Central memory CD8-positive, alpha-beta T cell (primary cell): ENCODE results near the gene RNF166.

Source experiments
- ATAC-seq: fragments of 150-1000 bp; cut with Tn5 transposase; replicated peaks from 2 replicates; pipeline ENCODE4 v1.10.0; 2022; ENCODE audit warnings: mild to moderate bottlenecking, moderate FRiP score, moderate number of reproducible peaks; ENCODE audit not compliant: poor library complexity, severe bottlenecking; ENCODE audit errors: extremely low read depth
- DNase-seq, 2 donors: peaks; one replicate each; pipeline ENCODE4 v3.0.0; 2021; ENCODE audit warnings: low spot score in 2 of 2
- H3K27ac Mint-ChIP-seq: one replicate; pipeline ENCODE4 v1.8.0; 2022; ENCODE audit warnings: low read depth, mild to moderate bottlenecking, moderate library complexity, mixed read lengths
- H3K27me3 Mint-ChIP-seq: one replicate; pipeline ENCODE4 v1.8.0; 2022; ENCODE audit warnings: mixed read lengths
- H3K36me3 Mint-ChIP-seq: one replicate; pipeline ENCODE4 v1.8.0; 2022; ENCODE audit warnings: mild to moderate bottlenecking, moderate library complexity, mixed read lengths; ENCODE audit not compliant: insufficient read depth
- H3K4me1 Mint-ChIP-seq: one replicate; pipeline ENCODE4 v1.8.0; 2022; ENCODE audit warnings: mixed read lengths
- H3K4me3 Mint-ChIP-seq: one replicate; pipeline ENCODE4 v1.8.0; 2022; ENCODE audit warnings: mild to moderate bottlenecking, moderate library complexity, mixed read lengths
- H3K9me3 Mint-ChIP-seq: one replicate; pipeline ENCODE4 v1.8.0; 2022; ENCODE audit warnings: mixed read lengths

The RNF166 gene

DNA sequence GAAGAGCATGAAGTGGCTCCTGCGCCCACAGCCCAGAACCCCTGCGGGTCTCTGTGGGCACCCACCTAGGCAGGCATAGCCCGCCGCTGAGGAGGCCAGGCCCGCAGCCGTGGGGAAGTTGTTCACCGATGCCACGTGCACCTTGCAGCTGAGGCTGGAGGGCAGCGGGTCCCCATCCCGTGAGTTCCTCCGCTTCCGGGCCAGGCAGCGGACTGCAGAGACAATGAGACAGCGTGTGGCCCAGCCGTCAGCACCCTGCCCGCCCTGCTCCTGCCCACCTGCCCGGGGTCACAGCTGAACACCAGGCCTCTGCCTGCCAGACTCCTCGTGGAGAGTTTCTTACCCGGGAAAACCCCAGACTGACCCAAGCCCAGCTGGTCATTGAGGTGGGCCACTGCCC is 48.8 kb downstream of the RNF166 start:
- ATAC-seq (no peak), DNase-seq (no peak)
- H3K4me1 Mint-ChIP-seq, result peaks cover 12% of the 10 kb centered on the region
- H3K27ac Mint-ChIP-seq, result no peak overlapping the region
- H3K36me3 Mint-ChIP-seq, result peaks cover under 1% of the 10 kb centered on the region
- no peaks in the 10 kb centered on the region for H3K9me3 Mint-ChIP-seq
- H3K27me3 Mint-ChIP-seq, result no peaks in the 10 kb centered on the region
- no peak overlapping the region for H3K4me3 Mint-ChIP-seq

DNA sequence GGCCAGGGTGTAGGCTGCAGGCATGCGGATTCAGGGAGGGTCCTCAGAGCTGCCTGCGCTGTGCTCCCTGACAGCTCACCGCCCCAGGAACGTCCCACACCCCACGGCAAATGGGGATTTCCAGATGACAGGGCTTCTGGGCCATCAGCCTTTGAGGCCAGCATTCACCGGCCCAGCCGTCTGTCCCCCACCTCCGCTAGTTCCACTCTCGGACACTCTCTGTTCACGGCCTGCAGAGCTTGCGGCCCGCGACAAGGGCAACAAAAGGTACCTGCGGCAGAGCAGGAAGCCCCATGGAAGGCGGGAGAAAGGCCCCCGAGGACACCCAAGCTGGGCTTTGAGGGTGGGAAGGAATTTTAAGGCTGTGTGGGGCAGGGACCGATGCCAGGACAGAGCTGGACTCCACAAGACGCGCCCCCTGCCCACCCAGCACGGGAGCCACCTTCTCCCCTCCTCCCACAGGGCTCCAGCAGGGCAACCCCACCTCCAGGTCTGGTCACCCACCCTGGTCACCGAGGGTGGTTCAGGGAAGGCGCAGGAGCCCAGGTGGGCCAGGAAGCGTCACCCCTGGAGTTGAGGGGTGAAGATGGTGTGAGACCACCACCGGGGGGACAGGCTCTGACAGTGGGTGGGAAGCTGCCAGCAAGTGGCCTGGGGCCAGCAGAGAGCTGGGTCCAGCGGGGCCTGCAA is 49.8 kb downstream of the RNF166 start:
- Mint-ChIP-seq H3K27ac (no peak overlapping the region), H3K4me1 (peaks cover 7% of the 10 kb centered on the region), H3K4me3 (no peak overlapping the region), H3K9me3 (no peaks in the 10 kb centered on the region), H3K27me3 (no peaks in the 10 kb centered on the region), H3K36me3 (peaks cover 1% of the 10 kb centered on the region)
- DNase-seq, result no peak
- ATAC-seq, result no peak

DNA sequence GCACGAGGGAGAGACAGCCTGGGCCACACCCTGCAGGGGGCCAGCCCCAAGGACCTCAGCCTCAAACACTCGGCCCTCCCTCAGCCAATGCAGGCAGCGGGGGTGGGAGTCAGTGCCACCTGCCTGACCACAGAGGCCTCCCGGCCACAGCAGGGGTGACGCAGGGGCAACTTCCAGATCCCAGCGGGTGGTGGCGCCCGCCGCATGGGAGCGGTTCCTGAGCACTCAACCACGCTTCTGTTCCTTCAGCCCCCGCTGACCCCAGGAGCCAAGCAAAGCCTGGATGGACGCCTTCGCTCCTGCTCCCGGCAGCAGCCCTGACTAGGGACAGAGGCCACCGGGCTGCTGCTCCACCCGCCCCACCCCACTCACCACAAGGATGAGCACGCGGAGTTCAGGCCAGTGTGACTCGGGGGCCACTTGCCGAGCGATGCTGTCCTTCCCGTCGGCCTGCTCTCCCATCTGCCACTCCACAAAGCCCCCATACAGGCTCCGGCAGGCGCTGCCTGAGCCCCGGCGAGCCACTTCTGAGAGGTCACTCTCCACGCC is 50.4 kb downstream of the RNF166 start:
- Mint-ChIP-seq H3K27me3 (no peaks in the 10 kb centered on the region), H3K4me1 (peaks cover 7% of the 10 kb centered on the region), H3K4me3 (no peak overlapping the region), H3K9me3 (no peaks in the 10 kb centered on the region), H3K27ac (no peak overlapping the region), H3K36me3 (peaks cover 5% of the 10 kb centered on the region)
- no peak for ATAC-seq
- DNase-seq, result no peak

DNA sequence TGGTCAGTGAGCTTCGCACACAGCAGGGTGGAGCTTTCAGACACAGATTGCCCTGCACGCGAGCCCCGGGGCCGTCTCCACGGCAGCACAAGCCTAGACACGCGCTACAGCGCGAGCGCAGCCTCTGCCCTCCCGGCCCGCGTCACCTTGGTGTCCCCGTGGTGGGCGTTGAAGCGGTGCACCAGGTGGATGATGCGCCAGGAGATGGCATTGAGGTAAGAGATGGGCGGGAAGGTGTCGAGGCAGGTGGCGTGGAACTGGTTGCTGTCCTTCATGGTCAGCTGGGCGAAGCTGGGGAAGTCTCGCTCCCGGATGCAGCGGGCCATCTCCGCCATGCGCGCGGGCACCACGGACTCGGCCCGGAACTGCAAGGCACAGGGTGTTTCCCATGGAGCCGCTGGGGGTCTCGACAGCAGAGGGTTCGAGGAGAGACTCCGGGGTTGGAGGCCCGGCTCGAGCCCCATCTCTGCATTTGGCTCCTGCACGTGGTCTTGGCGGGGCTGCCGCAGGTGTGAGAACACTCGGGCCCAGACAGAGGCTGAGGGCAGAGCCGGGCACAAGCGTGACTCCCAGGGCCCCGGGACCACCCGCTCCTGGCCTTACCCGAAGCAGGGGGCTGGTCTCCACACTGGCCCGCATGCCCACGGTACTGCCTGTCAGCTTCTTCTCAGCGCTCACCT is 51.0 kb downstream of the RNF166 start:
- Mint-ChIP-seq H3K36me3 (peaks cover 8% of the 10 kb centered on the region), H3K9me3 (no peaks in the 10 kb centered on the region), H3K27me3 (no peaks in the 10 kb centered on the region), H3K27ac (peak overlapping the region; percentile 75), H3K4me3 (no peak overlapping the region), H3K4me1 (peaks cover 7% of the 10 kb centered on the region)
- DNase-seq (no peak), ATAC-seq (no peak)

DNA sequence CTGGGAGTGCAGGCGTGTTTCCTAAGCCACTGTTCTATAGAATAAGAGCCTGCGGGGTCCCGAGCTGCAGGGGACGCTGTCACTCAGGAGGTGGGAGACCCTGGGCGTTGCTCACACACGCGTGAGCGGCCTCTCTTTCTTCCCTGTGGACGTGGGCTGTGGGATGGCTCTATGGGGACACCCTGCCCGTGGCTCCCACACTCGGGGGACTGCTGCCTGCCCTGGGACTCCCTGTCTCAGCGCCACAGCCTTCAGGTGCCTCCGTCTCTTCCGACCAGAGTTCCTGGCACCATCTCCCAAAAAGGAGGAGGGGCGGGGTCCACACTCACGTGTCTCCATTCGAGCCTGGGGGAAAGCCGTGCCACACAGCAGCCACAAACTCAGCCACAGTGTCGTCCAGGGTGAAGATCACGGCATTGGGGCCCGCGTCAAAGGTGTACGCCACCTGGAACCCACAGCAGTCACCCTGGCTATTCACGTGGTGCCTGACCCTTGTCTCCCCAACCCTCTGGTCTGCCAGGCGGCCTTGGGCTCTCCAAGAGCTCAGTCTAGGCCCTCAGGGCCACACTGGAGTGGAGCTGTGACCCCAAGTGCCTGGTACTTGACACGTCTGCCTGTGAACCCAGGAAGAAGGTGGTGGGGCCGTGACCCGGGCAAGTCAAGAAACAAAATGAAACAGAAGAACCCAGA is 51.7 kb downstream of the RNF166 start:
- Mint-ChIP-seq H3K4me1 (peaks cover 8% of the 10 kb centered on the region), H3K27ac (peak overlapping the region; percentile 75), H3K36me3 (peaks cover 10% of the 10 kb centered on the region), H3K9me3 (no peaks in the 10 kb centered on the region), H3K4me3 (no peak overlapping the region), H3K27me3 (no peaks in the 10 kb centered on the region)
- ATAC-seq (no peak), DNase-seq (no peak)

DNA sequence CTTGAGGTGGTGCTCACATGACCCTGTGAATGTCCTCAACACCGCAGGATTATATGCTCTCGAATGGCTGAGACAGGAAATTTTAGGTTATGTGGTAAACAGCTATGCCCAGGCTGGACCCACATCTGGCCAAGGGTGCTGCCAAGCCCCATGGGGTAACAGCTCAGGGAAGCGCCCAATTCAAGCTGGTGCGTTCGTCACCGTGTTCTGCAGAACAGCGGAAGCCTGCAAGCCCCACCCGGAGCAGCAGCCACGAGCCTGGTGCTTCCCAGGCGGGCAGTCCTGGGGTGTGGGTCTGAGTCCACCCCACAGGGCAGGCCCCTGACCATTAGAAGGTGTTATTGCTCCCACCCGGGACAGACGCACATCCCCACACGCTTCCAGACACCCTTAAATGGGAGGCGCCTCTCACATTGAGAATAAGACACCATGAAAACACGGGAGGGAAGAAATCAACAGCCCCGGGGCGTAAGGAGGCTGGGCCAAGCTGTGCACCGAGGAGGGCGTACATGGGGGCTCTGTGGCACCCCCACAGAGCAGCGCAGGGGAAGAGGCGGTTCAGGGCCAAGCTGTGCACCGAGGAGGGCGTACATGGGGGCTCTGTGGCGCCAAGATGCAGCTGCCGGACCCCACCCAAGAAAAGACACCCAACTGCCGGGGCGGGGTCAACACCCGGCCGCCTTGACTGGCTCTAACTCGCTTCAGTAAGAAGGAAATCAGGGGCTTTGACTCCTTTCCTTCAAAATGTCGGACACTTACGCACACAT is 52.4 kb downstream of the RNF166 start:
- DNase-seq (no peak), ATAC-seq (no peak)
- Mint-ChIP-seq H3K36me3 (peaks cover 16% of the 10 kb centered on the region), H3K9me3 (no peaks in the 10 kb centered on the region), H3K4me1 (peaks cover 14% of the 10 kb centered on the region), H3K27me3 (no peaks in the 10 kb centered on the region), H3K4me3 (no peak overlapping the region), H3K27ac (peak overlapping the region; percentile 46)

DNA sequence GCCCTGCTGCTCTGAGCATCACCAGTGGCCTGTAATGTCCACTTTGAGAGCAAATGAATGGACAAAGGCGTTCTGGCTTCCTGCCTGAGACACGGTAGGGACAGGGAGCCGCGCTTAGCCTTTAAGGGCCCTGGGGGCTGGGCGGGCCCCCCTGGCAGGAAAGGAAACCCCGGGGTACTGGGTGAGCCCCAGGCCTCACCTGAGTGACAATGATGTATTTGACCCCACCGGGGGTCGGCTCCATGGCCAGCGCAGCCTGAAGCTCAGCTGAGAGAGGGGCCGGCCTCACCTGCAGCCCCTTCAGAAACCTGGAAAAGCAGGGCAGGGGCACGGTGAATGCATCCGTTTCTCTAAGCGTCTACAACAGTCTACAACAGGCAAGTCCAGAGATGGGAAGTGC is 53.1 kb downstream of the RNF166 start:
- H3K36me3 Mint-ChIP-seq, result peaks cover 20% of the 10 kb centered on the region
- H3K4me1 Mint-ChIP-seq, result peaks cover 14% of the 10 kb centered on the region
- ATAC-seq, result no peak
- no peak for DNase-seq
- peak overlapping the region; percentile 46 for H3K27ac Mint-ChIP-seq
- H3K9me3 Mint-ChIP-seq, result no peaks in the 10 kb centered on the region
- no peak overlapping the region for H3K4me3 Mint-ChIP-seq
- H3K27me3 Mint-ChIP-seq, result no peaks in the 10 kb centered on the region

DNA sequence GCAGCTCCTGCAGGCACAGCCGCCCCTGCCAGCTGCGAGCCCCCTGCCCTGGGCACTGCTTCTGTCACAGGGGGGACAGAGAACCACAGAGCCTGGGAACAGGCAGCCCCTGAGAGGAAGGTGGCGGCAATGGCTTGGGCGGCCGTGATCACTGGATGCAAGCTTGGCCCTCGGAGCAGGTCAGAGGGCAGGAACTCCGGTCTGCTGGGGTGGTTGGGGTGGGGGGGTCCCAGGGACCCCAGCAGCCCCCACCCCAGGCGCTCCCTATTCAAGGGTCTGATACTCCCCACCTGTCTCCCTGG is 53.5 kb downstream of the RNF166 start:
- Mint-ChIP-seq H3K27me3 (no peaks in the 10 kb centered on the region), H3K9me3 (no peaks in the 10 kb centered on the region), H3K36me3 (peaks cover 20% of the 10 kb centered on the region), H3K27ac (no peak overlapping the region), H3K4me1 (peaks cover 14% of the 10 kb centered on the region), H3K4me3 (no peak overlapping the region)
- ATAC-seq (no peak), DNase-seq (no peak)

DNA sequence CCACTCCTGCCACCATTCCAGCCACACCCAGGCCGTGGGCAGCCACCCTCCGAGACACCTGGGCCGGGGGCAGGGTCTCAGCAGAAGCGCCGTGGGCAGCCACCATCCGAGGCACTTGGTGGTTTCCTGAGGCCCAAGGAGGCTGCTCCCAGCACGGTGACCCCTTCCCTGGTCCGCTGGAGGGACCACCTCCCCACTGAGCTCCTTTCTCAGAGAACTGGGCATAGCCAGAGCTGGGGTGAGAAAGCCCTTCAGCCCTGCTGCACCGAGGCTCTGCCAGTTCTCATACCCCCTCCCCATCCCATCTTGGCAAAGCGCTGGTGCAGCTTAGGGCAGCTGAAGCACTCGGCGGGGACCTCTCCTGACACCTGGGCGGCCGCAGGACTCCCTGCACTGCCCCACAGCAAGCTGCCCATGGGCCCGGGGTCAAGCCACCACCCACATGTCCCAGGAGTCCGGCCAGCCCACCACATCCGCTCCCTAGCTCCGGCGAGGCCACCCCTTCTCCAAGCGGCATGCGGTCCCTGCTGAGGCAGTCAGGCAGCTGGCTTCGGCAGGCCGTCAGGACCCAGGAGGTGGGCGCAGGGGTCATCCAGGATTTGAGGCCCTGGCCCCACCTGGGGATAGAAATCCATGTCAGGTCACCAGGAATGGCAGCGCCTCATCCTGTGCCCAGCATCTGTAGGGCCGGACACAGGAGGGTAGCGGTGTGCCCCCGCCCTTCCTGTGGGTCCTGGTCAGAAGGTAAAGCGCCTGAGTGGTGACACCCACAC is 54.0 kb downstream of the RNF166 start:
- peaks cover 14% of the 10 kb centered on the region for H3K4me1 Mint-ChIP-seq
- DNase-seq, result no peak
- peak overlapping the region; percentile 92 for H3K27ac Mint-ChIP-seq
- no peaks in the 10 kb centered on the region for H3K9me3 Mint-ChIP-seq
- peaks cover 21% of the 10 kb centered on the region for H3K36me3 Mint-ChIP-seq
- H3K4me3 Mint-ChIP-seq, result peak overlapping the region; percentile 87
- no peaks in the 10 kb centered on the region for H3K27me3 Mint-ChIP-seq
- no peak for ATAC-seq

DNA sequence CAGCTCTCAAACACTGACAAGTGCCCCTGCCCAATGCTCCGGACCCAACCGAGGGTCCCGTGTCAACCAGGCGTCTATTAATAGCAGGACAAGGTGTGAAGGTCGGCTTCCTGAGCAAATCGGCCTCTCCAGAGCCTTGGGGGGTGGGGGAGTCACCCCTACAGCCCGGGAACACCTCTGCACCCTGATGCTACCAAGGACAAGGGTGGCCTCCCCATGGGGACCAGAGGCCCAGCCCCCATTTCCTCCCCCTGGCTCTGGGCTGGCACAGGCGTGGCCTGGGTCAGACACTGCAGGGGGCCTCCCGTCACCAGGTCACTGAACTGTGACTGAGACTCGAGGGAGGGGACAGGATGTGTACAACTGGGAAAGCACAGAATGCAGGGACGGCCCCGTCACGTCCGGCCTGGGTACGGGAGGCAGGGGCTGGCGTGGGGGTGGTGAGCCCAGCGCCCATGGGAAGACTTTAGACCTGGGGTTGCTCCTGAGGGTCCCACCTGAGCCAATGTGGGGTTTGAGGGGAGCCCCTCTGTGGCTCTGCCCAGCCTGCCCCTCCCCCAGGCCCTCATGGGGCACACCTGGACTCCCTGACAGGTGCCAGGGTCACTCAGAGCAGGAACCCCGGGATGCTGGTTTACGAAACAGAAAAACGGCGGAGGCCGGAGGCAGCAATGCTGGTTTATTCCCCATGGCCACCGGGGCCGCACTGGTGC is 54.8 kb downstream of the RNF166 start:
- H3K27ac Mint-ChIP-seq, result peak overlapping the region; percentile 92
- H3K9me3 Mint-ChIP-seq, result no peaks in the 10 kb centered on the region
- peaks cover 14% of the 10 kb centered on the region for H3K4me1 Mint-ChIP-seq
- peak; percentile 56 to 75 for DNase-seq
- ATAC-seq, result peak; percentile 79
- H3K36me3 Mint-ChIP-seq, result peaks cover 21% of the 10 kb centered on the region
- no peaks in the 10 kb centered on the region for H3K27me3 Mint-ChIP-seq
- H3K4me3 Mint-ChIP-seq, result peak overlapping the region; percentile 87

DNA sequence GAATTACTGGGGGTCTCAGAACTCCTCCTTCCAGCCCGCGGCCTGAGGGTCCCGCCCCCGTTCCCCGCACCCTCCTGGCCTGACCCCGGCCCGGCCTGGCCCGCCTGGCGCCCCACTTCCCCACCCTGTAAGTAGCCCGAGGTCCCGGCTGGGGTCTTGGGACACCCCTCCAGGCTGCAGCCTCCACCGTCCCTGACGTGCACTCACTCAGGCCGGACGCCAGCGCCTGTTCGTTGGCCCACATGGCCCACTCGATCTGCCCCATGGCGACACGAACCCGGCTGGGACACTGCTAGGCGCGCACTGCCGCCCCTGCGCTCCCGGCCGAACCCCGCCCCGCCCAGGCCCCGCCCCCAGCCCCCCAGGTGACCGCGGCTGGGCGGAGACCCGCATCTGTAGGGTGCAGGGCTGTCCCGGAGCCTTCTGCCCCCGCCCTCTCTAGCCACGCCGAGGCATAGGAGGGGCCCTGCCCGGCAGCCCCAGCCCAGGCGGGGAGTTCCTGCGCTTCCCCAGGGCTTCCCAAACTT is 55.4 kb downstream of the RNF166 start, which contains the start of gene CYBA:
TSS of gene CYBA (minus strand) at position 305 of the 527 bp plus-strand sequence. CDS start at position 265, 40 bp downstream.
- DNase-seq (peak; percentile 77 to 84), ATAC-seq (peak; percentile 88)
- Mint-ChIP-seq H3K27me3 (no peaks in the 10 kb centered on the region), H3K36me3 (peaks cover 25% of the 10 kb centered on the region), H3K4me3 (peak within 1 kb of the TSS; percentile 87), H3K9me3 (no peaks in the 10 kb centered on the region), H3K4me1 (peaks cover 14% of the 10 kb centered on the region), H3K27ac (peak within 1 kb of the TSS; percentile 92)
